K562 (cell line): ENCODE data around the gene PPM1N. TPM values are rescaled to one million over a fixed set of nuclear protein-coding genes. Genes with fewer than 3 reads are reported as not detected.
A peak's percentile ranks its signal among the peaks of the same experiment; 100 is the strongest.

Experiments used
- ATF7 ChIP-seq: fragments of 450-650 bp; IDR thresholded peaks from 2 replicates; pipeline ENCODE4 v1.7.1; 2014; ENCODE audit warnings: mild to moderate bottlenecking, moderate library complexity
- BHLHE40 ChIP-seq: IDR thresholded peaks from 2 replicates; pipeline ENCODE4 v1.6.1; 2011; ENCODE audit warnings: low read length, improper control_type of control experiment
- DMBX1 ChIP-seq: fragments of 250-450 bp; sonication (Bioruptor Pico); IDR thresholded peaks from 2 replicates; pipeline ENCODE4 v1.8.0; 2022; ENCODE audit warnings: inconsistent platforms, mild to moderate bottlenecking, moderate library complexity, borderline replicate concordance
- GTF2F1 ChIP-seq: IDR thresholded peaks from 2 replicates; pipeline ENCODE4 v1.6.1; 2011; ENCODE audit warnings: low read depth, low read length, improper control_type of control experiment
- MEIS2 ChIP-seq: fragments of 450-650 bp; IDR thresholded peaks from 2 replicates; pipeline ENCODE4 v1.6.1; 2014; ENCODE audit warnings: mild to moderate bottlenecking; ENCODE audit not compliant: partially characterized antibody
- POLR2B ChIP-seq: fragments of 450-650 bp; IDR thresholded peaks from 2 replicates; pipeline ENCODE4 v1.6.1; 2018; ENCODE audit warnings: low read depth; ENCODE audit not compliant: partially characterized antibody
- POLR2H ChIP-seq: IDR thresholded peaks from 2 replicates; pipeline ENCODE4 v1.6.1; 2016; ENCODE audit warnings: missing genetic modification characterization, low read depth, mild to moderate bottlenecking, control low read depth, missing compliant biosample characterization, moderate library complexity
- ZFX ChIP-seq: sonication (generic); formaldehyde crosslinking; IDR thresholded peaks from 2 replicates; pipeline ENCODE4 v1.8.0; 2022; ENCODE audit warnings: mild to moderate bottlenecking, missing genetic modification reagents, moderate library complexity
- ZNF431 ChIP-seq: sonication (generic); formaldehyde crosslinking; IDR thresholded peaks from 2 replicates; pipeline ENCODE4 v1.8.0; 2022; ENCODE audit warnings: mild to moderate bottlenecking, missing genetic modification reagents
- ZNF780A ChIP-seq: fragments of 250-450 bp; sonication (Bioruptor Pico); IDR thresholded peaks from 2 replicates; pipeline ENCODE4 v1.5.0; 2021; ENCODE audit warnings: mild to moderate bottlenecking
- polyA plus RNA-seq, 8 experiments: library from polyadenylated mRNA; depleted of rRNA in 4 of 8; stranded (reverse) in 5 of 8; unstranded in 3 of 8; fragments of >200 nt; fragmentation: Nextera tagmentation in 2 of 8; fragmentation: Illumina TruSeq in 1 of 8; extraction: Ambion mirVana in 2 of 8; extraction: Trizol in 1 of 8; gene quantifications; 2 replicates each; pipeline versions ENCODE4 v1.2.1 to v1.2.3, GENCODE V29; 2011 to 2014; ENCODE audit warnings: inconsistent platforms in 1 of 8, missing spikeins in 1 of 8
- total RNA-seq, 7 experiments: library from RNA; depleted of rRNA in 6 of 7; stranded (reverse); fragments of >200 nt in 6 of 7; fragmentation: Illumina TruSeq in 2 of 7; extraction: Trizol in 2 of 7; gene quantifications; 2 replicates each; pipeline versions ENCODE4 v1.2.1 to v1.2.3, GENCODE V29; 2011 to 2021; ENCODE audit warnings: low replicate concordance in 1 of 7
- TF ChIP-seq, protein P1 (sequence below): fragments of 450-650 bp; formaldehyde crosslinking; IDR thresholded peaks from 2 replicates; pipeline ENCODE4 v1.4.0; 2022; ENCODE audit warnings: missing genetic modification characterization
- TF ChIP-seq, protein P2 (sequence below), 2 experiments: IDR thresholded peaks in 1 of 2; conservative IDR thresholded peaks in 1 of 2; 2 replicates each; pipeline ENCODE4 v1.6.1; 2016; ENCODE audit warnings: low read depth in 2 of 2, mild to moderate bottlenecking in 1 of 2, missing compliant biosample characterization in 1 of 2, missing genetic modification characterization in 1 of 2, moderate library complexity in 1 of 2
- TF ChIP-seq, protein P3 (sequence below): fragments of 250-450 bp; sonication (Bioruptor Pico); IDR thresholded peaks from 2 replicates; pipeline ENCODE4 v1.4.0; 2020
- TF ChIP-seq, protein P4 (sequence below): sonication (generic); formaldehyde crosslinking; IDR thresholded peaks from 2 replicates; pipeline ENCODE4 v1.8.0; 2022; ENCODE audit warnings: mild to moderate bottlenecking, missing genetic modification reagents
- TF ChIP-seq, protein P5 (sequence below): sonication (generic); formaldehyde crosslinking; IDR thresholded peaks from 2 replicates; pipeline ENCODE4 v1.8.0; 2022; ENCODE audit warnings: missing genetic modification reagents, mild to moderate bottlenecking, moderate library complexity, borderline replicate concordance

PPM1N gene
- total and polyA plus RNA-seq, 9 of the 15 experiments (the other 6 are each of a cell fraction or from before 2014, with no cell fraction given), result 4.5 to 15.6 (median 8.7) TPM

DNA sequence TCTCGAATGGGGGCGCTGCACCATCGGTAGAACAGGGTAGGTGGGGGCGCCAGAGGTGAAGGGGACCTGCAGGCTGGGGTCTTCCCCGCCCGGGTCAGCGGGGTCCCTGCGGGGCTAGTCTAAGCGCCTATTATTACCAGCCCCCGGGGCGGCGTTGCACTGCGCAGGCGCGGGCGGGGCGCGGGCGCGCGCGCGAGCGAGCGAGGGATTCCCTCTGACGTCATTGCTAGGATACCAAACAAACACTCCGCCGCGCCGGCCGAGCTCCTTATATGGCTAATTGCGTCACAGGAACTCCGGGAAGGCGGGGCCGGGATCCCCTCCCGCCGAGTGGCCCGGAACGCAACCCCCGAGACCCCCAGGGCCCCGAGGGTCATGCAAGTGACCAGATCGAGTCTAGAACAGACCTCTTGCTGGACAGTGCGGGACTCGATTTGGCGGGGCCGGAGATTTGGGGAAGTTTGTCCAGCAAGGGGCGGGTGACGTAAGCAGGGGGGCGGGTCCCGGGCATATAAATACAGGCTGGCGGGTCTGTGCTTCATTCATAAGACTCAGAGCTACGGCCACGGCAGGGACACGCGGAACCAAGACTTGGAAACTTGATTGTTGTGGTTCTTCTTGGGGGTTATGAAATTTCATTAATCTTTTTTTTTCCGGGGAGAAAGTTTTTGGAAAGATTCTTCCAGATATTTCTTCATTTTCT, 30.6 kb upstream of the PPM1N start, which contains the start of gene FOSB (continued):
- TF ChIP-seq, protein P1, sequence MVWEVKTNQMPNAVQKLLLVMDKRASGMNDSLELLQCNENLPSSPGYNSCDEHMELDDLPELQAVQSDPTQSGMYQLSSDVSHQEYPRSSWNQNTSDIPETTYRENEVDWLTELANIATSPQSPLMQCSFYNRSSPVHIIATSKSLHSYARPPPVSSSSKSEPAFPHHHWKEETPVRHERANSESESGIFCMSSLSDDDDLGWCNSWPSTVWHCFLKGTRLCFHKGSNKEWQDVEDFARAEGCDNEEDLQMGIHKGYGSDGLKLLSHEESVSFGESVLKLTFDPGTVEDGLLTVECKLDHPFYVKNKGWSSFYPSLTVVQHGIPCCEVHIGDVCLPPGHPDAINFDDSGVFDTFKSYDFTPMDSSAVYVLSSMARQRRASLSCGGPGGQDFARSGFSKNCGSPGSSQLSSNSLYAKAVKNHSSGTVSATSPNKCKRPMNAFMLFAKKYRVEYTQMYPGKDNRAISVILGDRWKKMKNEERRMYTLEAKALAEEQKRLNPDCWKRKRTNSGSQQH, result 0 out of 2 replicates have a peak, but pooled peaks have one; percentile 31
- TF ChIP-seq ZNF431, result no peak
- TF ChIP-seq ZFX, result 0 out of 2 replicates have a peak, but pooled peaks have one; percentile 6
- peak; percentile 99 for TF ChIP-seq ATF7
- TF ChIP-seq ZNF780A (CRISPR knock-in tag), result no peak
- TF ChIP-seq BHLHE40, result 0 out of 2 replicates have a peak, but pooled peaks have one; percentile 5
- TF ChIP-seq, protein P2, sequence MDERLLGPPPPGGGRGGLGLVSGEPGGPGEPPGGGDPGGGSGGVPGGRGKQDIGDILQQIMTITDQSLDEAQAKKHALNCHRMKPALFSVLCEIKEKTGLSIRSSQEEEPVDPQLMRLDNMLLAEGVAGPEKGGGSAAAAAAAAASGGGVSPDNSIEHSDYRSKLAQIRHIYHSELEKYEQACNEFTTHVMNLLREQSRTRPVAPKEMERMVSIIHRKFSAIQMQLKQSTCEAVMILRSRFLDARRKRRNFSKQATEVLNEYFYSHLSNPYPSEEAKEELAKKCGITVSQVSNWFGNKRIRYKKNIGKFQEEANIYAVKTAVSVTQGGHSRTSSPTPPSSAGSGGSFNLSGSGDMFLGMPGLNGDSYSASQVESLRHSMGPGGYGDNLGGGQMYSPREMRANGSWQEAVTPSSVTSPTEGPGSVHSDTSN (CRISPR knock-in tag; IDR thresholded peaks at IDR 0.05; ENCODE audit: low read depth), result no peak
- TF ChIP-seq, protein P2 (tag; conservative IDR thresholded peaks at IDR 0.05; ENCODE audit: low read depth), result no peak
- peak; percentile 53 for TF ChIP-seq POLR2B
- TF ChIP-seq, protein P3, sequence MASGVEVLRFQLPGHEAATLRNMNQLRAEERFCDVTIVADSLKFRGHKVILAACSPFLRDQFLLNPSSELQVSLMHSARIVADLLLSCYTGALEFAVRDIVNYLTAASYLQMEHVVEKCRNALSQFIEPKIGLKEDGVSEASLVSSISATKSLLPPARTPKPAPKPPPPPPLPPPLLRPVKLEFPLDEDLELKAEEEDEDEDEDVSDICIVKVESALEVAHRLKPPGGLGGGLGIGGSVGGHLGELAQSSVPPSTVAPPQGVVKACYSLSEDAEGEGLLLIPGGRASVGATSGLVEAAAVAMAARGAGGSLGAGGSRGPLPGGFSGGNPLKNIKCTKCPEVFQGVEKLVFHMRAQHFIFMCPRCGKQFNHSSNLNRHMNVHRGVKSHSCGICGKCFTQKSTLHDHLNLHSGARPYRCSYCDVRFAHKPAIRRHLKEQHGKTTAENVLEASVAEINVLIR, result peak; percentile 93
- peak; percentile 55; the same call in 1 of the 2 replicates for TF ChIP-seq GTF2F1
- no peak; the same call in 1 of the 2 replicates for TF ChIP-seq POLR2H (tag)
- TF ChIP-seq, protein P4, sequence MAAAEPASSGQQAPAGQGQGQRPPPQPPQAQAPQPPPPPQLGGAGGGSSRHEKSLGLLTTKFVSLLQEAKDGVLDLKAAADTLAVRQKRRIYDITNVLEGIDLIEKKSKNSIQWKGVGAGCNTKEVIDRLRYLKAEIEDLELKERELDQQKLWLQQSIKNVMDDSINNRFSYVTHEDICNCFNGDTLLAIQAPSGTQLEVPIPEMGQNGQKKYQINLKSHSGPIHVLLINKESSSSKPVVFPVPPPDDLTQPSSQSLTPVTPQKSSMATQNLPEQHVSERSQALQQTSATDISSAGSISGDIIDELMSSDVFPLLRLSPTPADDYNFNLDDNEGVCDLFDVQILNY (CRISPR knock-in tag), result no peak
- TF ChIP-seq, protein P5, sequence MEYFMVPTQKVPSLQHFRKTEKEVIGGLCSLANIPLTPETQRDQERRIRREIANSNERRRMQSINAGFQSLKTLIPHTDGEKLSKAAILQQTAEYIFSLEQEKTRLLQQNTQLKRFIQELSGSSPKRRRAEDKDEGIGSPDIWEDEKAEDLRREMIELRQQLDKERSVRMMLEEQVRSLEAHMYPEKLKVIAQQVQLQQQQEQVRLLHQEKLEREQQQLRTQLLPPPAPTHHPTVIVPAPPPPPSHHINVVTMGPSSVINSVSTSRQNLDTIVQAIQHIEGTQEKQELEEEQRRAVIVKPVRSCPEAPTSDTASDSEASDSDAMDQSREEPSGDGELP (CRISPR knock-in tag), result peak; percentile 41; the same call in 1 of the 2 replicates
- TF ChIP-seq DMBX1 (CRISPR knock-in tag), result no peak
- TF ChIP-seq MEIS2, result peak; percentile 83
